A673 (cell line): Measurements from ENCODE around the gene COPZ1. TPM values are rescaled to one million over a fixed set of nuclear protein-coding genes. Genes with fewer than 3 reads are reported as not detected.
A peak's percentile ranks its signal among the peaks of the same experiment; 100 is the strongest.

ENCODE experiments used
- BruUV-seq: library from RNA; stranded (reverse); fragments of 400-500 nt; replicated peaks from 2 replicates; lab custom pipeline; 2021; lab: Mats Ljungman, UMichigan
- CTCF ChIA-PET: fragments of 300-600 bp; sonication (Branson Sonifier 250); formaldehyde crosslinking; loops from one replicate; lab custom pipeline; 2022; ENCODE audit warnings: antibody characterized with exemption; lab: Charles Lee
- POLR2A ChIA-PET: fragments of 300-600 bp; sonication (Branson Sonifier 250); formaldehyde crosslinking; loops from one replicate; lab custom pipeline; 2022; ENCODE audit warnings: antibody characterized with exemption; ENCODE audit not compliant: low non-redundant PET; lab: Charles Lee
- DNase-seq: peaks from one replicate; pipeline ENCODE4 v3.0.0-alpha.2; 2015; ENCODE audit warnings: low spot score
- H3K27ac ChIP-seq: fragments of 200-600 bp; sonication (generic); 2 replicates; pipeline ENCODE4 v1.5.1; 2016; ENCODE audit warnings: mixed run types, low read depth, mild to moderate bottlenecking, mixed read lengths, antibody characterized with exemption, low read length; ENCODE audit not compliant: poor library complexity, severe bottlenecking
- H3K27me3 ChIP-seq: fragments of 200-600 bp; sonication (generic); replicated peaks from 2 replicates; pipeline ENCODE4 v1.6.1; 2017; ENCODE audit warnings: mixed run types, low read depth, mild to moderate bottlenecking, mixed read lengths, antibody characterized with exemption, low read length; ENCODE audit not compliant: insufficient read depth, poor library complexity
- H3K36me3 ChIP-seq: fragments of 200-600 bp; sonication (generic); 2 replicates; pipeline ENCODE4 v1.6.1; 2016; ENCODE audit warnings: mixed run types, mild to moderate bottlenecking, mixed read lengths, antibody characterized with exemption, low read length; ENCODE audit not compliant: insufficient read depth, poor library complexity, severe bottlenecking
- H3K4me1 ChIP-seq: fragments of 200-600 bp; sonication (generic); 2 replicates; pipeline ENCODE4 v1.6.1; 2017; ENCODE audit warnings: mixed run types, mild to moderate bottlenecking, mixed read lengths, antibody characterized with exemption, low read length; ENCODE audit not compliant: insufficient read depth, poor library complexity, severe bottlenecking
- H3K4me3 ChIP-seq: fragments of 200-600 bp; sonication (generic); 2 replicates; pipeline ENCODE4 v1.5.1; 2016; ENCODE audit warnings: low read depth, mixed run types, mild to moderate bottlenecking, mixed read lengths, low read length; ENCODE audit not compliant: poor library complexity, severe bottlenecking
- H3K9me3 ChIP-seq: fragments of 200-600 bp; sonication (generic); 2 replicates; pipeline ENCODE4 v1.6.1; 2016; ENCODE audit warnings: mixed run types, low read depth, mild to moderate bottlenecking, mixed read lengths, antibody characterized with exemption, low read length; ENCODE audit not compliant: poor library complexity, severe bottlenecking
- EZH2 ChIP-seq: fragments of 200-600 bp; sonication (generic); IDR thresholded peaks from 2 replicates; pipeline ENCODE4 v1.6.1; 2017; ENCODE audit warnings: borderline replicate concordance, low read depth, mild to moderate bottlenecking, mixed read lengths, antibody characterized with exemption, low read length; ENCODE audit not compliant: poor library complexity, severe bottlenecking
- intact Hi-C: fragments of 100-400 bp; cut with micrococcal nuclease; formaldehyde crosslinking; loops from one replicate; pipeline ENCODE4 v1.10.0; 2022; ENCODE audit not compliant: unreplicated experiment
- total RNA-seq: library from RNA; stranded (reverse); gene quantifications from 2 replicates; pipeline ENCODE4 v1.2.3, GENCODE V29; 2021
- TF ChIP-seq, protein P1 (sequence below): fragments of 300-800, 200-600 bp; sonication (generic); conservative IDR thresholded peaks from 2 replicates; pipeline ENCODE4 v1.5.1; 2017; ENCODE audit warnings: low read depth, mild to moderate bottlenecking, antibody characterized with exemption, low read length, moderate library complexity, mixed read lengths

COPZ1 gene
- total RNA-seq, 1 experiment from 2014 or later = 187 TPM

DNA sequence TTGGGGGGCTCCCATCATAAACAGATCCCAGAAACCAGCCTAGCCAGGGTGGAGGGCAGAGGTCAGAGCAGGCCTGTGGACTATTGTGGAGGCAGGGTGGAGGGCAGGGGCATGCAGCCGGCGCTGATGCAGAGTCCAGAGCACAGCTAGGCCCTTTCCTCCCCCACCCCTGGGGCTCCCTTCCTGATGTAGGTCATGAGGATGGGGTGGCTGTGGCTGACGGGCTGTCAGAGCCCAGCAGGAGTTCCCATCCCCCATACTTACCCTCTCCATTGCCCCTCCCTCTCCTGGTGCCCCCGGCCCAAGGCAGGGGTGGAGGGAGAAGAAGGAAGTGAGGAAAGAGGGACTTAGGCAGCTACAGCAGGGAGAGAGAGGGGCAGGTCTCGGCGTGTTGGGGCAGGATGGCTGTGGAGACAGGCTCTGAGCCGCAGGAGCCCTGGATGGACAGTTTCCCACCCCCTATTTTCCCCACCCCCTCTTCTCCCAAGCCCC lies 65.3 kb downstream of the COPZ1 start:
- no peak for DNase-seq
- H3K9me3 ChIP-seq = no peaks in the 10 kb centered on the region
- H3K27ac ChIP-seq = no peak overlapping the region
- H3K27me3 ChIP-seq = no peaks in the 10 kb centered on the region
- H3K4me3 ChIP-seq = peak overlapping the region; percentile 58
- TF ChIP-seq, protein P1, sequence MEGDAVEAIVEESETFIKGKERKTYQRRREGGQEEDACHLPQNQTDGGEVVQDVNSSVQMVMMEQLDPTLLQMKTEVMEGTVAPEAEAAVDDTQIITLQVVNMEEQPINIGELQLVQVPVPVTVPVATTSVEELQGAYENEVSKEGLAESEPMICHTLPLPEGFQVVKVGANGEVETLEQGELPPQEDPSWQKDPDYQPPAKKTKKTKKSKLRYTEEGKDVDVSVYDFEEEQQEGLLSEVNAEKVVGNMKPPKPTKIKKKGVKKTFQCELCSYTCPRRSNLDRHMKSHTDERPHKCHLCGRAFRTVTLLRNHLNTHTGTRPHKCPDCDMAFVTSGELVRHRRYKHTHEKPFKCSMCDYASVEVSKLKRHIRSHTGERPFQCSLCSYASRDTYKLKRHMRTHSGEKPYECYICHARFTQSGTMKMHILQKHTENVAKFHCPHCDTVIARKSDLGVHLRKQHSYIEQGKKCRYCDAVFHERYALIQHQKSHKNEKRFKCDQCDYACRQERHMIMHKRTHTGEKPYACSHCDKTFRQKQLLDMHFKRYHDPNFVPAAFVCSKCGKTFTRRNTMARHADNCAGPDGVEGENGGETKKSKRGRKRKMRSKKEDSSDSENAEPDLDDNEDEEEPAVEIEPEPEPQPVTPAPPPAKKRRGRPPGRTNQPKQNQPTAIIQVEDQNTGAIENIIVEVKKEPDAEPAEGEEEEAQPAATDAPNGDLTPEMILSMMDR = no peak
- no peak for TF ChIP-seq EZH2
- peaks cover 8% of the 10 kb centered on the region for H3K36me3 ChIP-seq
- intact Hi-C loops = no loop called here
- peaks cover 54% of the 10 kb centered on the region for H3K4me1 ChIP-seq
- CTCF ChIA-PET = interaction anchor here (0.6 kb wide), 1 partner anchor 53 kb away, joined by 5 read pairs; no protein-coding TSS in a partner anchor
- POLR2A ChIA-PET = no interaction called here
- BruUV-seq = no TSS peak

DNA sequence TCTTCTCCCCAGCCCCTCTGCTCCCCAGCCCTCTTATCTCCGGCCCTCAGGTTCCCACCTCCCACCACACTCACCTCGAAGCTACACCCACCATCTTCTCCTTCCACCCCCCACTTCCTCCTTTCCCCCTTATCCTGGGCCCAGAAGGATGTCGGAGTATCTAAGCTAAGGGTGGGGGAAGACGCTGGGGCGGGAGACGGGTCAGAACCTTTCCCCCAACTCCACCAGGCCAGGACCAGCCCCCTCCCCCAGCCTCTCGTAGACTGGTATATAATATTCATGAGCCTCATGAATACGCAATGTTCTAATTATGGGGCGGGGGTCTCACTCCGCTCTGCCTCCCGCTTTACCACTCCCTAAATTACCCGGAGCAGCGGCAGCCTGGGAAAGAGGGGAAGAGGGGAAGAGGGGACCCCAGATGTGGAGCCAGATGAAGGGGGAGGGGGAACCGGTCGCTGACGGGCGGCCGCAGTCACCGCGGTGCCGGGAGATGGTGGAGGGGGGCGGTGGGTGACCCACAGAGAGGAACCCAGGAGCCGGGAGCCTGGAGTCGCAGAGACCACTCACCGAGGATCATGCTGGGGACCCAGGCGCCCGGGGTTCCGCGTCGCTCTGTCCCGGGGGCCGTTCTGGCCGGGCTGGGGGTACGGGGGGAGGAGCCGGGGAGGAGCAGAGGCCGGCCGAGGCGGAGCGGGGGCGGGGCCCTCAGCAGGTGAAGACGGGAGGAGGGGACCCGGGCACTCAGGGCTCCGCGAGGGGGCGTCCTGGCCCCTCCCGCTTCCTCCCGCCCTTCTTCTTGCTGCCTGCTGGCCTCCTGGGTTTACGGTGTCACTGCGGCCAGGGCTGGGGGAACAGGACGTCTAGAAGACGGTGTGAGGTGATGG lies 66.0 kb downstream of the COPZ1 start:
- CTCF ChIA-PET = interaction anchor here (0.6 to 0.9 kb wide), 2 partner anchors 22 to 53 kb away, joined by 5 to 8 read pairs; no protein-coding TSS in a partner anchor
- TF ChIP-seq, protein P1 = peak; percentile 49
- TF ChIP-seq EZH2 = no peak
- H3K9me3 ChIP-seq = no peaks in the 10 kb centered on the region
- peak; percentile 69 for DNase-seq
- peak overlapping the region; percentile 19 for H3K27ac ChIP-seq
- H3K4me3 ChIP-seq = peak overlapping the region; percentile 58
- no TSS peak for BruUV-seq
- H3K36me3 ChIP-seq = peaks cover 13% of the 10 kb centered on the region
- POLR2A ChIA-PET = interaction anchor here (0.6 kb wide), 2 partner anchors 112 to 1831 kb away, joined by 4 to 18 read pairs; partner anchors contain the start of gene RNF41
- H3K27me3 ChIP-seq = no peaks in the 10 kb centered on the region
- peaks cover 47% of the 10 kb centered on the region for H3K4me1 ChIP-seq
- intact Hi-C loops = no loop called here

DNA sequence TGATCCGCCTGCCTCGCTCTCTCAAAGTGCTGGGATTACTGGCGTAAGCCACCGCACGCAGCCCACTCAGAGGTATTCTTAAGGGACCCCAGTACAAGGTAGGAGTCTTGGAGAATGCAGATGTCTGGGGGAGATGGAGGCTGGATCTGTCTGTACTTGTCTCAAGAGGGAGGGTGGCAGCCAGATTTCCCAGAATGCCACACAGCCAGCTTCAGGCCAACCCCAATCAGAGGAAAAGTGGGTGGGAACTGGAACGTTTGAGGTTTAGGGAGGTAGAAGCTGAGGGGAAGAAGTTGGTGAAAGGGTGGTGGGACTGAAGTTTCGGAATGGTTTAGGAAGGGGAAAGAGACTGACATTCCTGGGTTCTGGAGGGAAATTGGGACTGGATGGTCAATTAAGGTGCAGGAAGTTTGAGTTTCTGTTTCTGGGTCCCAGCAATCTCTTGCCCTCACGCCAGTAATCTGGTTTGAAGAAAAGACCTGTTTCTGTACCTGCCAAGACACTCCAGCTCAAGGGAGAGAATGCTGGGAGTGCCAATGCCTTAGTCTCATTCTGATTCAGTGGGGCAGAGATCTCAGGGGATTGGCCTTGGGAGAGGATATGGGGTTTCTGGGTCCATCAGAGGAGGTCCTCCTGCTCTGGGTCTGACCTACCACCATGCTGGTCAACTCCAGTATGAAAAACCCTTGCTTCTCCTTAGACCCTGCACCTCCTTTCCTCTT lies 67.7 kb downstream of the COPZ1 start:
- peaks cover 38% of the 10 kb centered on the region for H3K4me1 ChIP-seq
- intact Hi-C loops = no loop called here
- H3K4me3 ChIP-seq = no peak overlapping the region
- H3K27ac ChIP-seq = peak overlapping the region; percentile 45
- H3K9me3 ChIP-seq = no peaks in the 10 kb centered on the region
- TF ChIP-seq EZH2 = no peak
- TF ChIP-seq, protein P1 = no peak
- H3K27me3 ChIP-seq = no peaks in the 10 kb centered on the region
- H3K36me3 ChIP-seq = peaks cover 30% of the 10 kb centered on the region
- DNase-seq = no peak
- ChIA-PET CTCF (interaction anchor here (0.6 kb wide), 1 partner anchor 24 kb away, joined by 5 read pairs; no protein-coding TSS in a partner anchor), POLR2A (no interaction called here)
- BruUV-seq = no TSS peak
